A172 (cell line): ENCODE results near the gene NCAPD3. TPM values are rescaled to one million over a fixed set of nuclear protein-coding genes. Genes with fewer than 3 reads are reported as not detected.
"Not testable (repeated sequence)": the region's sequence is repeated elsewhere in the genome, so short reads cannot be mapped to it uniquely, and the experiment has no call there.

ENCODE experiments used
- DNase-seq: peaks from one replicate; pipeline ENCODE4 v3.0.0-alpha.2; 2015; ENCODE audit warnings: low spot score
- total RNA-seq: library from RNA; depleted of rRNA; stranded (reverse); fragments of >200 nt; shearing (Covaris generic); gene quantifications from 2 replicates; pipeline ENCODE4 v1.2.3, GENCODE V29; 2014; rRNA removed

NCAPD3 gene
- total RNA-seq, 1 experiment from 2014 or later: 20.1 TPM

DNA sequence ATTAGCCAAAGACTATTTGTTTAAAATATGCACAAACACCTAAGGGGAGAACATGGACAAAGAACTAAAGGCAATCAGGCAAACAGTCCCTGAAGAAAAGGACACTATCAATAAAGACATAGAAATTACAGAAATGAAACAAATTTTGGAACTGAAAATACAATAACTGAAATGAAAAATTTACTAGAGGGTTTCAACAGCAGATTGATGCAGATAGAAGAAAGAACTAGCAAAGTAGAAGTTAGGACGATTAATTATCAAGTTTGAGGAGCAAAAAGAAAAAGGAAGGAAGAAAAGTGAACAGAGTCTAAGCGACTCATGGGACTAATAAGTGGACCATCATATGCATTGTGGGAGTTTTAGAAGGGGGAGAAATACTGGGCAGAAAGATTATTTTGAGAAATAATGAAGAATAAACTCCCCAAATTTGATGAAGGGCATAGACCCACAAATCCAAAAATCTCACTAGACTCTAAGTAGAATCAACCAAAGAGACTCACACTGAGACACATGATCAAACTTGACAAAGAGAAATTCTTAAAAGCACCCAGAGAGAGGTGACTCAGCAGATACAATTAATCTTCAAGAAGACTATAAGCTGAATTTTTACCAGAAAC is 92.0 kb downstream of the NCAPD3 start:
- no peak for DNase-seq

DNA sequence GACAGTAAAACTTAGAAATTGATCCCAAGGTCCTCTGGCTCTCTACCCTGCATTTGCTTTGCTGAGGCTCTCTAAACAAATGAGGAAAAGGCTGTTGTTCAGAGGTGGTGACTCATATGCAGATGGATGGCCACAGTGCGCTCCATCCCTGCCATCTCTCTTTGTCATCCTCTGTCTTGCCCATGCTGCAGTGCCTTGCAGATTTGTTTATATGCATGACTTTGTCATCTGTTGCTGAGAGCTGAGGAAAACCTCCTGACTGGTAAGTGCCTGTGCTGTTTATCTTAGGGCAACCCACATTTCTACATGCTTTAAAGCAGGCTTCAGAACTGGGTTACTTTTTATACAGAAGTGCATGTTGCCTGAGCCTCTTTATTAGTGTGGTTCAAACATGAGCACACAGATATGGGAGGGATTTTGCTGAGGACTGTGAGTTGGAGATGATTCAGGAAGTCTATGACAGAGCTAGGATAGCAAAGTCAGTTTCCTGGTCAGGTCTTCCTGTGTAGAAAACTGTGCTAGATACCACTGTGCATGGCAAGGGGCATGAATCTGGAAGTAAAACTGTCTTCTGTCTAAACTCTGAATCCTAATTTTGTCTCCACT is 97.4 kb downstream of the NCAPD3 start:
- DNase-seq: peak; percentile 83

DNA sequence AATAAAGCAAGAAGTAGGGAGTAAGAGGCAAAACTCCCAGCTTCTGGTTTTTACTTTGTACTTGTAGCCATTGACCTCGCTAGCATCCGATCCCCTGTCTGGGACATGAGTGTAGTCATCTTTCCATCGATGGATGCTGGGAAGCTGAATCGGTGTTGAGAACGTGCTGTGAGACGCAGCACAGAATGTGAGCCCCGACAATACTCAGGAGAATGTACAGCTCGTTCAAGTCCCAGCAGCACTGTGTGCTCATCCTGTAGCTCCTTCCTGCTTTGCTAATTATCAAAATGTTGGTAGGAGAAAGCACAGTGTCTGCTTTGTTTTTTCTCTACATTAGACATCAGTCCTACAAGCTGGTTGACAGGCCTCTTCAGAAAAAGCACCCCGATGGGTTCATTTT is 98.3 kb downstream of the NCAPD3 start:
- DNase-seq: no peak

DNA sequence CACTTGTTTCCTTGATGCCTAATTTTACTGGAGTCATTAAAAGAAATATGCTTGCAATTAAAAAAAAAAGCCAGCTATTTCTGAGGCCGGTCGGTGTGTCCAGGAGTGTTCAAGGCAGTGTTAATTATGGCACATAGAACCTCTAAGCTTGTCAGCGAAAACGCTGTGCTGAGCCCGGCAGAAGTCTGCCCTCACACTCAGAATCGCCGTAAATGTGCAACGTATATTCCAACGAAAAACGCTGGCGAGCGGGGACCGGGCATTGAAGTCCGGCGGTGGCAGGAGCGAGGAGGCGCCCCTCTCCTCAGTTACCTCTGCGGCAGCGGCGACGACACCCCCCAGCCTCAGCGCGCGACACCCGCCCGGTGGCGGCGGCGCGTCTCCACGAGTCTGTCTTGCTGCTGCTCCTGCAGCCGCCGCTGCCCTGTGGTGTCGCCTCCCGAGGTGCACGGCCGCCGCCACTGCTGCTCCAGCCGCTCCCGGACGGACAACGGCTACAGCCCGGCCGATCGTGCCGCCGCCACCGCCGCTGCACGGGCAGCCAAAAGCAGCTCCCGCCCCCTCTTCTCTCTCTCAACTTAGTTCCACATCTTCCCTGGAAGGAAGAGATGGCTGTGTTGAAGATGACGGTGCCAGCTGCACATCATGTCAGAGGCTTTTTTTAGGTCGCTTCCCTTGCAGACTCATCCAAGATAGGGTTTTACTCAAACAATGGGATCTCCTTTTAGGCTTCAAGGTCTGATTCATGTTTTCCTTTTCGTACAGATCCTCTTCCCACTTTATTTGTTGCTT is 98.9 kb downstream of the NCAPD3 start:
- DNase-seq: no peak

DNA sequence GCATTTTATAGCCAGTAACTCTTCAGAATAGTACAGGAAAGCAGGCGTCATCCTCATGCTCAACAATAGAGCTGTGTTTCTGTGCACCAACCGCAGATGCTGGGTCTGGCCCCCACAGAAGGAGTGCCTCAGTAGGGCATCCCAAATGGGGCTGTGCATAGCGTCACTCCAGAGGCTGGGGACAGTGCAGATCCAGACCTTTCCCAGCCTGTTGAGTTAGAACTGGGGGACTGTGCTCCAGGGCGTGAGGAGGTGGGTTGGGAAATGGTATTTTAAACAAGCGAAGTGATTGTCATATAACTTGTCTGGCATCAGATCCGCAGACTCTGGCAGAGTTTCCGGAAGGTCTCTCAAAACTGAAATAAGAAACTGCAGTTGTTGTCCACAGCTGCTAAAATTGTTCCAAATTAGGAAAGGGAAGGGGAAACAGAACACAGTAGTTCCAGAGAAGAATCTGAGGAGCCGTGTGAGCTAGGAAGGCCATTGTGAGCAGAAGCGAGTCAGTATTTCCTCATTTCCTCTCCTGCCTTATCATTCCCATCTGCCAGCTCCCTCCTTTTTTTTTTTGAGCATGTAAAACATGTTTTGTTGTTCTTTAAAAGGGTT is 102.7 kb downstream of the NCAPD3 start:
- no peak for DNase-seq

DNA sequence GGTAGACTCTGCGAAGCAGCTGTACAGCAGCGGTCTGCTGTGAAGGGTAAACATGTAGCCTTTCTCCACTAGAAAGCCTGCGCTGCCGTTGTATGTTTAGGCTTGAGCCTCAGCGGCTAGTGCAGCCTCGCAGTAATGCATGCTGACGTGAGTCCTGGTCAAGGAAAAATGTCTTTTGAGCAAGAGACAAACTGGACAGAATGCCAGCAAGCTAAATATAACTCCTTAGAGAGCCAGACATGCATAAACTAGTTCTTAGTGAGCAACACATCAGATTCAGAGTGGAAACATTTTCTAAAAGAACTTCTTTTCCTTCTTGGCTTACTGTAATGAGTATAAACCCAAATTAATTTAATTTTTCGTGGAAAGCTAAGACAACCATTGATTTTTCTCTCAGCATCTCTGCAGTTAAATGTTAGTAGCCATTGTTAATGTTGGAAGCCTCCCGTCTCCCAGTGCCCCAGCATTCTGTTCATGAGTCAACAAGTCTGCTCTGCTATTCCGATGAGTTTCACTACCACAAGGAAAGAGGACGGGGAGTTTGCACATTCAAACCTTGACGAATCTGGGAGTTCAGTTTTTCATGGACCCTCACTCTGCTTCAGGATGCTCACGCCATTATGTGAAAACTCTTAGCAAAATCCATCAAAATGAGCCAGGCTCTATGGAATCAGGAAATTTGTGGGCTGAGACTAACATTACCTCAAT is 103.5 kb downstream of the NCAPD3 start:
- DNase-seq: peak; percentile 49

DNA sequence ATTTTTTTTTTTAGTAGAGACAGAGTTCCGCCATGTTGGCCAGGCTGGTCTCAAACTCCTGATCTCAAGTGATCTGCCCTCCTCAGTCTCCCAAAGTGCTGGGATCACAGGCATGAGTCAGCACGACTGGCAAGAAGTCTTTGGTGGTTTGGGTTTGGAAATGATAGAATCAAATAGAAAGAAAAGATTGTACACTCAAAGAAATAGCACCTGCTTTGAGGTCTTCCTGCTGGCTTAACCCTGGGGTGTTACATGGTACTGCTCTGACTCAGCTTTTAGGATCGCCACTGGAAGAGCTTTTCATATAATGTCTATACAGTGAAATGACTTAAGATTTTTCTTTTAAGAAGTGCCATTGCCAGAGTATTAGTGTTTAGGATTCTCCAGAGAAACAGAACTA is 104.7 kb downstream of the NCAPD3 start:
- peak; percentile 73 for DNase-seq

DNA sequence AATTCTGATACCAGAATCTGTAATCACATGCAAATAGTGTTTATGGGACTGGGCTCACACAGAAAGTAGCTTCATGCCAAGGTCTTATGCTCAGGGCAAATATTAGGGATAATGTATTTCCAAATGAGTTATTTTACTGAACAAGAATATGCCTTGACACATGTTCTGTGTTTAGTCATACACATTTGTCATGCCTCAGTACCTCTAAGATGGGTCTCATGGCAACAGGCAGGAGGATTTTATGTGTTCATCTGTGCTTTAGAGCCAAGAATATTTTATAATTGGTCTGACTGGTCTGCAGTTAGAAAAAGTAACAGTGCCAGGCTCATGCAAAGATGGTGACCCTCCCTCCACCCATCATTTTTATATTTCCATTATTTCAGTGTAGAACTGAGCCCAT is 105.8 kb downstream of the NCAPD3 start:
- DNase-seq: no peak

DNA sequence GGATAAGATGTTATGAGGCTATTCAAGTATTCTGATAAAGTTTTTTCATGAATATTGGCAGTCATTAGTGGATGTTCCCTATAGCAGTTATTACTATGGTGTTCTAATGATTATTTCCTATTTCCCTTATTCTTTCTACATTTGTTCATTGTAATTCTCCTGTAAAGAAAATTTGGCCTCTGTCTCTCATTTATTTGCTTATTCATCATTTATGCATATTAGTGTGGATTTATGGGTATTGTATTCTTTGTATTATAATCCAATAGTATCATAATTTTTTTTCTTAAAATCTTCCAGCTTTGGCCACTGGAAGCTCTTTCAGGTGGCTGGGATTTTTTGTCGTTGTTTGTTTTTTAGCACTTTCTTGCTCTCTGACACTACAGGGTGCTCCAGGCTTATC is 107.6 kb downstream of the NCAPD3 start:
- no peak for DNase-seq

DNA sequence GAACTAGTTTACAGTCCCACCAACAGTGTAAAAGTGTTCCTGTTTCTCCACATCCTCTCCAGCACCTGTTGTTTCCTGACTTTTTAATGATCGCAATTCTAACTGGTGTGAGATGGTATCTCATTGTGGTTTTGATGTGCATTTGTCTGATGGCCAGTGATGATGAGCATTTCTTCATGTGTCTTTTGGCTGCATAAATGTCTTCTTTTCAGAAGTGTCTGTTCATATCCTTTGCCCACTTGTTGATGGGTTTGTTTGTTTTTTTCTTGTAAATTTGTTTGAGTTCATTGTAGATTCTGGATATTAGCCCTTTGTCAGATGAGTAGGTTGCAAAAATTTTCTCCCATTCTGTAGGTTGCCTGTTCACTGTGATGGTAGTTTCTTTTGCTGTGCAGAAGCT is 110.0 kb downstream of the NCAPD3 start:
- DNase-seq: not testable (repeated sequence)

DNA sequence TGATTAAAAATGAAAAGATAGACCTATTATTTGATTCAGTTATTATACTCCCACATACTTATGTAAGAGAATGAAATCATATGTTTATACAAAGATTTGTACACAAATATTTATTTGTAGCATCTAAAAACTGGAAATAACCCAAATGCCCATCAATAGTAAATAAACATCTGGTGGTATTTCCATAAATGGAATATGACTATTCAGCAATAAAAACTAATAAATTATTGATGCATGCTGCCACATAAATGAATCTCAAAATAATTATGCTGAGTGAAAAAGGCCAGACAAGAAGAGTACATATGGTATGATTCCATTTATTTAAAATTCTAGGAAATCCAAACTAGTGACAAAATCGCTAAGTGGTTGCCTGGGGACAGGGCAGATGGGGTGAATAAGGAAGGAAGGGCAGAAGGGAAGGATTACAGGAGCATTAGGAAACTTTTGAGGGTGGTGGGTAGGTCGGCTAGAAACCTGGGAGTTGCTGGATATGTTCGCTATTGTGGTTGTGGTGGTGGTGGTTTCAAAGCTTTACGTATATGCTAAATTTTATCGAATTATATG is 113.4 kb downstream of the NCAPD3 start:
- no peak for DNase-seq

Other genes starting within 250 kb of the NCAPD3 start
- gene JAM3, start 154.9 kb downstream of the NCAPD3 start, total RNA-seq: 43.0 and 47.2 TPM in 2 replicates
- 25.1 and 25.4 TPM in 2 replicates for gene VPS26B, start 704 bp upstream of the NCAPD3 start, total RNA-seq
- gene THYN1, start 29.4 kb upstream of the NCAPD3 start, total RNA-seq: 46.6 and 49.3 TPM in 2 replicates
- gene ACAD8, start 29.6 kb upstream of the NCAPD3 start, total RNA-seq: 7.5 and 8.0 TPM in 2 replicates
- not detected in 2 replicates for gene GLB1L3, start 52.4 kb upstream of the NCAPD3 start, total RNA-seq
- 4.7 and 6.0 TPM in 2 replicates for gene GLB1L2, start 108.0 kb upstream of the NCAPD3 start, total RNA-seq
- 4.8 and 4.9 TPM in 2 replicates for gene B3GAT1, start 188.3 kb upstream of the NCAPD3 start, total RNA-seq